Smooth muscle cell of the brain vasculature (primary cell): ENCODE data around the gene SBNO1.
"Not testable (repeated sequence)": the region's sequence is repeated elsewhere in the genome, so short reads cannot be mapped to it uniquely, and the experiment has no call there.

Source experiments
- DNase-seq: peaks from one replicate; pipeline ENCODE4 v3.0.0-alpha.2; 2012; ENCODE audit warnings: low read depth, low spot score

SBNO1 gene

DNA sequence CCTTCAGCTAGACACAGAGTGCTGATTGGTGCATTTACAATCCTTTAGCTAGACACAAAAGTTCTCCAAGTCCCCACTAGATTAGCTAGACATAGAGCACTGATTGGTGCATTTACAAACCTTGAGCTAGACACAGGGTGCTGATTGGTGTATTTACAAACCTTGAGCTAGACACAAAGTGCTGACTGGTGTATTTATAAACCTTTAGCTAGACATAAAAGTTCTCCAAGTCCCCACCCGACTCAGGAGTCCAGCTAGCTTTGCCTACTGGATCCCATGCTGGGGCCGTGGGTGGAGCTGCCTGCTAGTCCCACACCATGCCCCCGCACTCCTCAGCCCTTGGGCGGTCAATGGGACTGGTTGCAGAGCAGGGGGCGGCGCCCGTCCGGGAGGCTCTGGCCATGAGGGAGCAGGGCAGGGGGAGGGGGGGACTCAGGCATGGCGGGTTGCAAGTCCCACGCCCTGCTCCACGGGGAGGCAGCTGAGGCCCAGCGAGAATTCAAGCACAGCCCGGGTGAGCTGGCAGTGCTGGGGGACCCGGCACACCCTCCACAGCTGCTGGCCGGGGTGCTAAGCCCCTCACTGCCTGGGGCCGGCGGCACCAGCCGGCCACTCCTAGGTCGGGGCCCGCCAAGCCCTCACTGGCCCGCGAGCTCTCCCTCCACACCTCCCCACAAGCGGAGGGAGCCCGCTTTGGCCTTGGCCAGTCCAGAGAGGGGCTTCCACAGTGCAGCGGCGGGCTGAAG lies 115.5 kb downstream of the SBNO1 start:
- not testable (repeated sequence) for DNase-seq

DNA sequence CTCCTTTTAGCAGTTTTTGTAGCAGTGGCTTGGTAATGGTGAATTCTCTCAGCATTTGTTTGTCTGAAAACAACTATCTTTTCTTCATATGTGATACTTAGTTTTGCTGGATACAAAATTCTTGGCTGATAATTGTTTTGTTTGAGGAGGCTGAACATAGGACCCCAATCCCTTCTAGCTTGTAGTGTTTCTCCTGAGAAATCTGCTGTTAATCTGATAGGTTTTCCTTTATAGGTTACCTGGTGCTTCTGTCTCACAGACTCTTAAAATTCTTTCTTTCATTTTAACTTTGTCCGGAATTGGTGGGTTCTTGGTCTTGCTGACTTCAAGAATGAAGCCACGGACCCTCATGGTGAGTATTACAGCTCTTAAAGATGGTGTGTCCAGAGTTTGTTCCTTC lies 116.5 kb downstream of the SBNO1 start:
- DNase-seq: not testable (repeated sequence)

DNA sequence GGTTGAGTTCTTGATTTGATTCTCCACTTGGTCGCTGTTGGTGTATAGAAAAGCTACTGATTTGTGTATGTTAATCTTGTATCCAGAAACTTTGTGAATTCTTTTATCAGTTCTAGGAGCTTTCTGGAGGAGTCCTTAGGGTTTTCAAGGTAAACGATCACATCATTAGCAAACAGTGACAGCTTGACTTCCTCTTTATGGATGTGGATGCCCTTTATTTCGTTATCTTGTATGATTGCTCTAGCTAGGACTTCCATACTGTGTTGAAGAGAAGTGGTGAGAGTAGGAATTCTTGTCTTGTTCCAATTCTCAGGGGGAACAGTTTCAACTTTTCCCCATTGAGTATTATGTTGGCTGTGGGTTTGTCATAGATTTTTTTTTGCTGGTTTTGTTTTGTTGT lies 119.0 kb downstream of the SBNO1 start:
- DNase-seq: no peak

DNA sequence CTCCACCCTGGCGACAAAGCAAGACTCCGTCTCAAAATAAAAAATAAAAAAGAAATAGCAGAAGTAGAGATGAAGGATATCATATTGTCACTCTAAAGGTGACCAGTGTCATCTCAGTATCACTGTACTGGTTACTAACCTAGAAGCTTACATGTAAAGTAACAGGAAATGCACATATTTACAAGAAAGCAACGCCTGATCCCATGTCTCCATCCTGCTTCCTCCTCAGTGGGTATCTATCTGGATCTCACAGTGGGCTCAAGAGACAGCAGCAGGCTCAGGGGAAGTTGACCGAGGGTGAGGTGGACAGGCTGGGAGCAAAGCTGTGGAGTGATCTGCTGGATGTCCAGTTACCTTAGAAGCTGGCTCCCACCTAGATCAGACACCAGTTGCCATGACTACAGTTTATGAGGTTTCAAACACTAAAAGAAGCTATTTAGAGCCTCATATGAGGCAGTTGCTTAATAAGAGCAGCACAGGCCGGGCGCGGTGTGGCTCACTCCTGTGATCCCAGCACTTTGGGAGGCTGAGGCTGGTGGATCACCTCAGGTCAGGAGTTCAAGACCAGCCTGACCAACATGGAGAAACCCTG lies 120.9 kb downstream of the SBNO1 start:
- DNase-seq: no peak

DNA sequence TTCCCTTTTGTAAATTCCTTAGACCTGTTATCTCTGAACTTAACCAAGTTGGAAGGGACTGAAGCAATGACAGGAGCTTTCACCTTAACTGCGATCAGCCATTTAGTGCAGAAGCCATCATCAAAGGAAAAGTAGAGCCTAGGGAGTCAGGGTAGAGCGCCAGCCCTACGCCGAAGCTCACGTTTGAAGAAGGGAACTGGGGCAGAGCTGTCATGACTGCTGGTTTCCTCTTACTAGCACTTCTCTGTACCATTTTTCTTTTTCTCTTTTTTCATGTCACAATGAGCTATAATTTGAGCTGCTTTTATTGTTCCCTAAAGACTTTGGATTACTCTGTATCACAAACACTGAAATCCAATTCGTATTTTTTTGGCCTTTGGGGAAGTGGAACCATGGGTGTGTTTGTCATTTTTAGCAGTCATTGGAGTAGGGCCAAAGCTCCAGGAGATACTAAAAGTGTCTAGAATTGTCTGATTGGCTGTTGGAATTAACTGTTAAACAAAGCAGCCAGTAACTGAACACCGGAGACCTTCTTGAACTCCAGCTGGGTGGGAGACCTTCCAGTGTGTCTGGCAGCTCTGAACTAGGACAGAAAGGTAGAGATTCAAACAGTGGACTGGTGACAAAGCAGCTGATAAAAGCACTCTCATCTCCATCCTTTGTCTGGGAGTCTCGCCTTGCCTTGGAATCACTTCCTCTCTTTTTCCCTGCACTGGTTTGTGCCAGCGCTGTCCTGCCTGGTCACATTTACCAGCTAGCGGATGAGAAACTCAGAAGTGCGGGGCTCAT lies 122.3 kb downstream of the SBNO1 start:
- DNase-seq: no peak
